GM12892 (cell line): ENCODE data around the gene TJP2.

Experiments used
- DNase-seq: peaks from one replicate; pipeline ENCODE4 v3.0.0; 2011; ENCODE audit not compliant: insufficient read length
- FAIRE-seq: peaks from 2 replicates; lab custom pipeline; 2011; peaks lifted over from hg19 to GRCh38; lab: Jason Lieb, UNC
- POLR2A ChIP-seq: IDR thresholded peaks from 2 replicates; pipeline ENCODE4 v1.6.1; 2011; ENCODE audit warnings: low read depth, low read length, control low read depth
- POLR2AphosphoS5 ChIP-seq: IDR thresholded peaks from 2 replicates; pipeline ENCODE4 v1.6.1; 2011; ENCODE audit warnings: low read depth, low read length, control low read depth
- TAF1 ChIP-seq: IDR thresholded peaks from 2 replicates; pipeline ENCODE4 v1.6.1; 2011; ENCODE audit warnings: low read depth, mild to moderate bottlenecking, control low read depth, low read length, borderline replicate concordance

TJP2 gene

DNA sequence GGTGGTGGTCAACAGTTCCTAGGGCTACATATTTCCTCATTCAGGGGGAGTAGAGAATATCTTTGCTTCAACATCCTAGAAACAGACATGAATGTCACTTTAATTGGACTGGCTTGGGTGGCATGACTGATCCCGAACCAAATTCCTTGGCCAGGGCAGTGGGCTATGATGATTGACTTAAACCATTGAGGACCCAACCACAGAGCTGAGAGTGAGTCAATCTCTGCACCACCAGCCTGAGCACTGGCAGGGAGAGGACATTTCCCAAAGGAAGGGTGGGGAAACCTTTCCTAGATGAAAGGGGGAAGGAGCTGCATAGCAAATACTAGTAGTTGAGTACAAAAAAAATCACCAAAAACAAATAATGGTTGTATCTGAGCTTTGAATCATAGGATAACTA is 98.1 kb downstream of the TJP2 start:
- no peak for DNase-seq
- TF ChIP-seq POLR2A (no peak), TAF1 (no peak), POLR2AphosphoS5 (no peak)
- no peak for FAIRE-seq

DNA sequence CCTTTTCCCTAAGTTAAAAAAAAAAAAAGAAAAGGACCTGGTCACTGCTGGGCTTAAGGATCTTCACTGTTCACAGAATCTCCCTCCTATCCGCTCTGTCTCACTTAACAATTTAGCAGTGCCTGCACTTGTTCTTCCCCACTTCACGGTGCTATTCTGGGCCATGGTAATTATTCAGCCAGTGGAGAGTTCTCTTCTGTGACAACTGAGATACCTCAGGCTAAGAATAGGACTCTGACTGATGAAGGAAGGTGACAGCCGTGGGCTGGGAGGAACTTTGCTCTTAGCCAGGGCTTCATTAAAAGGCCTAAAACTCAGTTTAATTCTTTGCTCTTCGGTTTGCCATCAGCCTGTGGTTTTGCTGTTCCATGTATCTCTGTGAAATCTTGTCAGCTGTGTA is 99.1 kb downstream of the TJP2 start:
- DNase-seq (no peak), FAIRE-seq (no peak)
- TF ChIP-seq POLR2AphosphoS5 (no peak), TAF1 (no peak), POLR2A (no peak)

DNA sequence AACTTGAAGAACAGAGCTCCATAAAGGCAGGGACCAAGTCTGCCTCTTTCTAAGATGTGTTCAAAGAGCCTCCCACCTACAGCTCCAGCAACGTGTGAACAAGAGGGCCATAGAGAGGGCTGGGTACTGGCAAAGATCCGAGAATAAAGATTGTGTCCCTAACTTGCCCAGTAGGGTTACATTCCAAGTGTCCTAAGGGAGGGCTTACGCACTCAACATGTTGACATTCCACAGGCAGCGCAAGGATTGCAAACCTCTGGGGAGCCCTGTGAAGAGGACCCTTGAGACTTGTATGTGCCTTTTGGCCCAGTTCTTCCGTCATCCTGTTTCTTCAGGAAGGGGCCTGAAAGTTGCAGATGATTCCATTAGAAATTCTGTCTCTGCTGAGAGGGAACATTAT is 102.7 kb downstream of the TJP2 start:
- no peak for TF ChIP-seq TAF1
- TF ChIP-seq POLR2AphosphoS5 = no peak
- TF ChIP-seq POLR2A = no peak
- FAIRE-seq (no peak), DNase-seq (no peak)

- no peak for DNase-seq
- no peak for TF ChIP-seq TAF1
- TF ChIP-seq POLR2AphosphoS5 = no peak
- no peak for TF ChIP-seq POLR2A
- FAIRE-seq = peak; percentile 14
Observed at GRCh38 chr9:69279084-69279731, 105.1 kb downstream of the TJP2 start.

GRCh38 chr9:69279733-69280132 is 105.7 kb downstream of the TJP2 start:
- TF ChIP-seq POLR2A (no peak), POLR2AphosphoS5 (no peak), TAF1 (no peak)
- no peak for DNase-seq
- no peak for FAIRE-seq

GRCh38 chr9:69283003-69283402 is 108.9 kb downstream of the TJP2 start:
- no peak for DNase-seq
- FAIRE-seq = no peak
- no peak for TF ChIP-seq POLR2A
- no peak for TF ChIP-seq TAF1

DNA sequence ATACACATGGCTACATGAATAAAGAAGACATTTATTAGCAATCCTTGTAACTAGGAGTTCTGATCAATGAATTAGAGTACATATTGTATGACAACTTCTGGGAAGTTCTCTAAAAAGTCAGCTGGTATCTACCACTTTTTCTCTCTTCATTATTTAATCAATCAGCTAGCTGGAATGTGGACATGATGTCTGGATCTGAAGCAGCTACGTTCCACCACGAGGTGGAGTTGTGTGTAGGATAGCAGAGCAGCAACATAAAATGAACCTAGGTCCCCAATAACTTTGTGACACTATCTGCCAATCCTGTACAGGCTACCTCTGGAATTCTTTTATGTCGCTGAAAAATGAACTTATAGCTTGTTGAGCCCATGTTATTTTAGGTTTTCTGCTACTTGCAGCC is 118.0 kb downstream of the TJP2 start:
- FAIRE-seq = no peak
- no peak for DNase-seq
- no peak for TF ChIP-seq TAF1

- FAIRE-seq = no peak
- DNase-seq = no peak
- TF ChIP-seq TAF1 (no peak), POLR2A (no peak), POLR2AphosphoS5 (no peak)
Observed at GRCh38 chr9:69293156-69293555, 119.1 kb downstream of the TJP2 start.

- FAIRE-seq (no peak), DNase-seq (no peak)
- TF ChIP-seq POLR2AphosphoS5 (no peak), POLR2A (no peak), TAF1 (no peak)
Observed at GRCh38 chr9:69295872-69296552, 121.9 kb downstream of the TJP2 start.

- no peak for FAIRE-seq
- no peak for DNase-seq
- TF ChIP-seq POLR2A (no peak), POLR2AphosphoS5 (no peak), TAF1 (no peak)
Observed at GRCh38 chr9:69297300-69297980, 123.4 kb downstream of the TJP2 start.

GRCh38 chr9:69299315-69299714 is 125.2 kb downstream of the TJP2 start:
- FAIRE-seq (no peak), DNase-seq (no peak)
- TF ChIP-seq TAF1 (no peak), POLR2A (no peak), POLR2AphosphoS5 (no peak)

GRCh38 chr9:69299826-69300225 is 125.7 kb downstream of the TJP2 start:
- TF ChIP-seq TAF1 (no peak), POLR2A (no peak), POLR2AphosphoS5 (no peak)
- FAIRE-seq (no peak), DNase-seq (no peak)
